ENCODE results near the gene GGNBP2. TPM values are rescaled to one million over a fixed set of nuclear protein-coding genes. Genes with fewer than 3 reads are reported as not detected.

GGNBP2 gene
- total RNA-seq, 4 donors from 2014 or later: 90.5 to 124 (median 96.8) TPM

DNA sequence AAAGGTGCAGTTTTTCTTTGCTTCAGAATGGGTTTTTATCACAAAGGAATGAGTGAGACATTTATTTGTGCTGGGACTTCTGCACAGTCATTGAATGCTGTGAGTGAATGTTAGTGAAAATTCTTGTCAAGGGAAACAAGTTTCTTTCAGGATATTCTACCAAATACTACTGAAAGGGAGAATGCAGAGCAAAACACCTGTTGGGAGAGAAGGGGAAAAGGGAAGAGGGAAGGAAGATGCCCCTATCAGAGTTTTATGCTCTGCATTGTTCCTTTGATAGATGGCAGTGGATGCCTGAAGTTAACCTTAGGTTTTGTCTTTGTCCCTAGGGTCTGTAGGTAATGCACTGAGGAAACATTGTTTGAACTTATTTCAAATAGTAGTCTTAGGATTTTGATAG is 3.1 kb downstream of the GGNBP2 start:
- Histone ChIP-seq H3K27ac (peak overlapping the region in 1 of 4 donors; percentile 27), H3K36me3 (no peaks in the 10 kb centered on the region), H3K4me3 (peak overlapping the region in 2 of 4 donors; percentile 12 to 91), H3K4me1 (peaks cover 3 to 67% (median 23%) of the 10 kb centered on the region in 4 donors), H3K9me3 (no peaks in the 10 kb centered on the region), H3K27me3 (no peaks in the 10 kb centered on the region)
- TF ChIP-seq POLR2A (IDR thresholded peaks at IDR 0.05): no peak
- TF ChIP-seq CTCF (IDR thresholded peaks at IDR 0.05): no peak
- no peak for DNase-seq

DNA sequence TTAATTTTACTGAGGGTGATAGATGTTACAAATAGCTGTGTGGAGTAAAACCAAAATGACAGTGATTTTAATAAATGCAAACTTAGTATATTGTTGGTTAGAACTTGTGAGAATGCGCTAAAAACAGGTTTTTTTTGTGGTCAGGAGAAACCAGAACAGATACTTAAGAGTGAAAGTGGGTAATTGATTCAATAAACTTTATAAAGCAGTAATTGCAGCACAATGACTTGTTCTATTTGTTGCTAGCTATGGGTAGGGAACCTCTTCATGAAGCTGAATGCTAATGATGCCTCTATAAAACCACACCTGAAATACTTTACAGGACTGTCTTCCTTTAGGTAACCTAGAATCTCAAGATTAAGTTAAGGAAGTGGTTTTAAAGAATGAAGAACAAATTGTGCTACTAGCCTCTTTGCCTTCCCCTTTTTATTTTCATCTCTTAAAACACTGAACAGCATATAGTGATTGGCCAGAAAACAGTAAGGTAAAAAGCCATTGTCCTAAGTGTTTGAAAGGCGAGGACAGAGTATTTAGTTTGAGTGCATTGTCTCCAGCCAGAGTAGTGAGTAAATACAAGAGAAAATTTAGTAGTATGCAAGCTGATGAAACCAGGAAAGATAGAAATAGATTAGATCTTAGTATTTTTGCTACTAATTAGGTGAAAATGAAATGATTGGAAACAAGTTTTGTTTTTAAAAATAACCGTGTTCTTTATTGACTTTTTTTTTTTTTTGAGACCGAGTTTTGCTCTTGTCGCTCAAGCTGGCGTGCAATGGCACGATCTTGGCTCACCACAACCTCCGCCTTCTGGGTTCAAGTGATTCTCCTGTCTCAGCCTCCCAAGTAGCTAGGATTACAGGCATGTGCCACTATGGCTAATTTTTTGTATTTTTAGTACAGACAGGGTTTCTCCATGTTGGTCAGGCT is 6.0 kb downstream of the GGNBP2 start:
- Histone ChIP-seq H3K9me3 (no peaks in the 10 kb centered on the region), H3K4me1 (peaks cover 3 to 63% (median 25%) of the 10 kb centered on the region in 4 donors), H3K4me3 (no peak overlapping the region), H3K36me3 (peaks cover 0 to 13% (median 0%) of the 10 kb centered on the region in 3 donors), H3K27ac (peak overlapping the region; percentile 44 to 74 (median 58)), H3K27me3 (no peaks in the 10 kb centered on the region)
- DNase-seq: no peak
- TF ChIP-seq POLR2A (IDR thresholded peaks at IDR 0.05): no peak
- TF ChIP-seq CTCF (IDR thresholded peaks at IDR 0.05): no peak

DNA sequence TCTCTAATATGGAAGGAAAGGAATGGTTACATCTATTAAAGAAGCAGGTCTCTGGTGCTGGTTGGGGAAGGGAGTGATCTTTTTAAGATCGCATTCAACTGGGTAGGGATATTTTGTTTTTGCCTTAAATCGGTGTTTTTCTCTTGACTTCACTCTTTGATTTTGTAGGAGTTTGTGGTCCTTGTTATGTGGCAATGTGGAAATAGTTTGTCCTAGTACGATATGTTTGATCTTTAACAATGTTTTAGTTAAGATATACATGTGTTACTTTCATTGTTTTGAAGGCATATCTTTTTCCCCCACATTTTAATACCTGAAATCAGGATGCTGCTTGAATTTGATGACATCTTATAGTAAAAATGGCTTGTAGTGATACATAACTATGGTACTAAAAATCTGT is 8.7 kb downstream of the GGNBP2 start:
- no peaks in the 10 kb centered on the region for H3K27me3 ChIP-seq
- no peak for DNase-seq
- no peaks in the 10 kb centered on the region for H3K9me3 ChIP-seq
- H3K4me3 ChIP-seq: no peak overlapping the region
- no peak overlapping the region for H3K27ac ChIP-seq
- no peak for TF ChIP-seq CTCF (IDR thresholded peaks at IDR 0.05)
- no peak for TF ChIP-seq POLR2A (IDR thresholded peaks at IDR 0.05)
- H3K4me1 ChIP-seq: peaks cover 0 to 38% (median 14%) of the 10 kb centered on the region in 4 donors
- peaks cover 0 to 41% (median 0%) of the 10 kb centered on the region in 3 donors for H3K36me3 ChIP-seq

DNA sequence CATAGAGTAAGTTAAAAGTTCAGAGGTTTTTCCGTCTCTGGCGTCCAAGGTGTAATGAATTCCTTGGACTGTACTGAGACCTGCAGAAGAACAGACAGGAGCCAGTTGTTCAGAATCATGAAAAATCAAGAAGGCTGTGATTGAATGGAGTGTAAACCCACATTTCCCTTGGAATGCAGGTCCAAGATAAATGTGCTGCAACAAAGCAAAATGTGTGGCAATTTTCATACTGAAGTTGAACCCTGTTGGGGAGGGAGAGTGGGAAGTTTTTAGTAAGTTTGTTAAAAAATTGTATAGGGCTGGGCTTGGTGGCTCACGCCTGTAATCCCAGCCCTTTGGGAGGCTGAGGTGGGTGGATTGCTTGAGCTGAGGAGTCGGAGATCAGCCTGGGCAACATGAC is 21.4 kb downstream of the GGNBP2 start:
- Histone ChIP-seq H3K36me3 (peaks cover 0 to 77% (median 0%) of the 10 kb centered on the region in 3 donors), H3K27me3 (no peaks in the 10 kb centered on the region), H3K4me3 (no peak overlapping the region), H3K4me1 (no peaks in the 10 kb centered on the region), H3K27ac (no peak overlapping the region), H3K9me3 (no peaks in the 10 kb centered on the region)
- no peak for DNase-seq
- TF ChIP-seq POLR2A (IDR thresholded peaks at IDR 0.05): no peak
- TF ChIP-seq CTCF (IDR thresholded peaks at IDR 0.05): no peak

DNA sequence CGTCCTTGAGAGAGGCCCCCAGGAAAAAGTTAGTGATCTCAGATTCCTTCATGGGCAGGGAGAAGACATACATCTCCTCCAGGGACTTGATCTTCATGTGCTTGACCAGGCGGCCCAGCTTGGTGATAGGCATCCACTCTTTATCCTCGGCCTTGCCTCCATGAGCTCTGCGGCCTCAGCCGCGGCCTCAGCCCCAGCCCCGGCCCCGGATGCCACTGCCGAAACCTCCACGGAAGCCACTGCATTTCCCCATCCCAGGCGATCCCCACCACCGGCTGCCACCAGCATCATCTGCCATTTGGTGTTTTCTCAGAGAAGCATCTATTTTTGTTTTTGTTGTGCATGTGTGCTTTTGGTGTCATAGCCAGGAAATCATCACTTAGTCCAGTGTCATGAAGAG is 30.3 kb downstream of the GGNBP2 start:
- Histone ChIP-seq H3K9me3 (no peaks in the 10 kb centered on the region), H3K27ac (no peak overlapping the region), H3K4me3 (no peak overlapping the region), H3K4me1 (no peaks in the 10 kb centered on the region), H3K36me3 (peaks cover 0 to 82% (median 0%) of the 10 kb centered on the region in 3 donors), H3K27me3 (no peaks in the 10 kb centered on the region)
- no peak for DNase-seq
- TF ChIP-seq CTCF (IDR thresholded peaks at IDR 0.05): no peak
- TF ChIP-seq POLR2A (IDR thresholded peaks at IDR 0.05): no peak
